SW480 (cell line): Measurements from ENCODE around the gene HSPB1.
A peak's percentile ranks its signal among the peaks of the same experiment; 100 is the strongest.
"Not testable (repeated sequence)": the region's sequence is repeated elsewhere in the genome, so short reads cannot be mapped to it uniquely, and the experiment has no call there.

Source experiments
- DNase-seq: peaks from one replicate; pipeline ENCODE4 v3.0.0-alpha.2; 2016; ENCODE audit warnings: low spot score

The HSPB1 gene

DNA sequence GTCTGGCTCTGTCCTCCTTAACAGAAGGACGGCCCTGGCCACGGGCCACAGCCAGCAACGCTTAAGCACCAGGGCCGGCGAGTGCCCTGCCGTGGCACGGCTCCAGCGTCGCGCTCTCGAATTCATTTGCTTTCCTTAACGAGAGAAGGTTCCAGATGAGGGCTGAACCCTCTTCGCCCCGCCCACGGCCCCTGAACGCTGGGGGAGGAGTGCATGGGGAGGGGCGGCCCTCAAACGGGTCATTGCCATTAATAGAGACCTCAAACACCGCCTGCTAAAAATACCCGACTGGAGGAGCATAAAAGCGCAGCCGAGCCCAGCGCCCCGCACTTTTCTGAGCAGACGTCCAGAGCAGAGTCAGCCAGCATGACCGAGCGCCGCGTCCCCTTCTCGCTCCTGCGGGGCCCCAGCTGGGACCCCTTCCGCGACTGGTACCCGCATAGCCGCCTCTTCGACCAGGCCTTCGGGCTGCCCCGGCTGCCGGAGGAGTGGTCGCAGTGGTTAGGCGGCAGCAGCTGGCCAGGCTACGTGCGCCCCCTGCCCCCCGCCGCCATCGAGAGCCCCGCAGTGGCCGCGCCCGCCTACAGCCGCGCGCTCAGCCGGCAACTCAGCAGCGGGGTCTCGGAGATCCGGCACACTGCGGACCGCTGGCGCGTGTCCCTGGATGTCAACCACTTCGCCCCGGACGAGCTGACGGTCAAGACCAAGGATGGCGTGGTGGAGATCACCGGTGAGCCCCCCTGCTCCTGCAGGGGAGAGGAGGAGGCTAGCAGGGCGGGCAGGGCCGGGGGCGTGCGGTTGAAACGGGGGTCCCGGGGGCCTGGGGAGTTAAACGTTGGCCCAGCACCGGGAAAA, at the start of gene HSPB1:
HSPB1 (plus strand) TSS at position 327 of the 855 bp plus-strand sequence; CDS start at position 367, 40 bp downstream.
- DNase-seq, result peak; percentile 91

DNA sequence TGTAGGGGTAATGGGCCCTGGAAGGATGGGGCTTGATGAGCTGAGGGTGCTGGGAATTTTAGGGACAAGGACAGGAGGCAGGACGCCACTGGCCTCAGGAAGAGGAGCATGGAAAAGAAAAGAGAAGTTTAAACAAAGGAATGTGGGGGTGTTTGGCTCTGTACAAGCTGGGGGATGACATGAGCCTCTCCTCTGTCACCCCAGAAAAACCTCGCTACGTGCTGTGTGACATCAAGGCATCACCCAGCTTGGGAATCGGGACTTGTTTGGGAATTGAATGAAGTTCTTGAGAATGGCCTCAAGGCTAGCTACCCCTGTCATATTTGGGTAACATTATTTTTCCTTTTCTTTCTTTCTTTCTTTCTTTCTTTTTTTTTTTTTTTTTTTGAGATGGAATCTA, 47.7 kb upstream of the HSPB1 start:
- DNase-seq, result no peak

DNA sequence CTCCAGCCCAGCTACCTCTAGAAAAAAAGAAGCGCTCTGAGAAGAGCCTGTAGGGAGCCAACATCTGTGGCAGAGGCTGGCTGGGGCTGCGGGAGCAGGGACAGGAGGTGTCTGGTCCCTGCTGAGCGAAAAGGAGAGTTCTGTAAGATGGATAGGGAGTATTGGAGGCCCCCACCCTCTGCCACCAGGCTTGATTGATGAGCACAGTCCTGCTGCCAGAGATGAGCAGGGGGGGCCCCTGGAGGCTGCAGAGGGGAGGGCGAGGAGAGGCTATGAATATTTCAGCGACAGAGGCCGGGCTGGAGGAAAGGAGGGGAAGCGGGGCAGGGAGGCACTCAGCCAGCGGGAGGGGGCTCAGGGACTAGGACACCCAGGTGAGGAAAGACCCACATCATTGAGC, 44.5 kb upstream of the HSPB1 start:
- no peak for DNase-seq

DNA sequence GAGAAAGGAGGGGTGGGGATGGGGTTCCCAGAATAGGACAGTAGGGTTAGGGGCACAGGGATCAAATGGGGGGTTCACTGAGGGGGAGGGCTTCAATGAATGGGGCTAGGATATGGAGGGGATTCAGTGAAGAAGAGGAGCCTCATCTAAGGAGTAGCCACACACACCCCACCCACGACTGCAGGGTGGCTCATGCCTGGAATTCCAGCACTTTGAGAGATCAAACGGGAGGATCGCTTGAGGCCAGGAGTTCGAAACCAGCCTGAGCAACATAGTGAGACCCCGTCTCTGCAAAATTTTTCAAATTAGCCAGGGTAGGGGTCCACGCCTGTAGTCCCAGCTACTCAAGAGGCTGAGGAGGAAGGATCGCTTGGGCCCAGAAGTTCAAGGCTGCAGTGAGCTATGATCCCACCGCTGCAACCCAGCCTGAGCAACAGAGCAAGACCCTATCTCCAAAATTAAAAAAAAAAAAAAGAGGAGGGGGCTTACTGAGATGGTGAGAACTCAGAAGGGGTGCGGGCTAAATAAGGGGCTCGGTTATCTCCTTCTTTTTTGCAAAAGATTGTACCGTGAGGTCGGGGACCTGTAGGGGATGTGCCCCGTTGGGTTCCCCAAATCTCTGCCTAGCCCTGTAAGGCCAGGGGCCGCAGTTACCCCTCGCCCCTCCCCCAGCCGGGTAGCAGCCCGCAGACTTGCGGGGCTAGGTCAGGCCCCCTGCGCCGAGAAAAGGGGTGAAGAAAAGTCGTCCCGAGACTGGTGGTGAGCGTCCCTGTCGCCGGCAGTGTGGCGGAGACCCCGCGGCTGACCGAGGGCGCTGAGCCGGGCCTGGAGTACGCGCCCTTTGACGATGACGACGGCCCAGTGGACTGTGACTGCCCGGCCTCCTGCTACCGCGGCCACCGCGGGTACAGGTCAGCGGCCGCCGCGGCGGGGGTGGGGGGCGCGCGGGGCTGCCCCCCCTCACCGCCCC, 43.1 kb upstream of the HSPB1 start:
- no peak for DNase-seq

DNA sequence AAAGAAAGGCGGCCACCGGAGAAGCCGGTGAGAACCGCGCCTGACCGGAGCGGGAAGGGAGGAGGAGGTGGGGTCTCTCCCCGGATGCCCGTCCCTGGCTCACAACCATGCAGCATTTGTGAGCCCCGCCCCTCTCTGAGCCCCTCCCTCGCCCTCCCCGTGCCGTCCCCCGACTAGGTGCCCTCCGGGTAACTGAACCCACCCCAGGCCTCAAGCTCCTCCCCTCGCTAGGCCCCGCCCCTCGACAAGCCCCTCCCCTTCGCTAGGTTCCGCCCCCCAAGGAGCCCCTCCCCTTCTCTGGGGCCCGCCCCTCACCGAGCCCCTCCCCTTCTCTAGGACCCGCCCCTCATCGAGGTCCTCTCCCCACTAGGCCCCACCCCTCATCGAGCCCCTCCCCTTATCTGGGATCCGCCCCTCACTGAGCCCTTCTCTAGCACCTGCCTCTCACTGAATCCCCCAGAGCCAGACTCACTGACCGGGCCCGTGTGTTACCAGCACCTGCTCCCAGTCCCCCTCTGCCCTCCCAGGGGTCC, 42.2 kb upstream of the HSPB1 start:
- peak; percentile 77 for DNase-seq

DNA sequence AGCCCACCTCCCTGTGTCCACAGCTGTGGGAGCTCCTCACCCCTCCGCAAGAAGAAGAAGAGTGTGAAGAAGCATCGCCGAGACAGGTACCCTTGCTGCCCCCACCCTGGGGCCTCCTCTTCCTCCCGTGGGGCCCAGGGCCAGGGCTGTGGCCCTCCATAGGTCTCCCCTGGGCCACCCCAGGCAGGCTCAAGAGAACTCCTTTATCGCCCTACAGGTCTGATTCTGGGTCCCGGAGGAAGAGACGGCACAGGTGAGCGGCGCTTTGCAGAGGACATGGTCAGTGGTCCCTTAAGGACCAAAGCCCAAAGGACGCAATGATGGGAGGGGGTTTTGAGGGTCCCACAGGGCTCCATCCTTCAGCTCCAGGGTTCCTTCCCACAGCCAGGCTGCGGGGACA, 41.1 kb upstream of the HSPB1 start:
- DNase-seq, result no peak

DNA sequence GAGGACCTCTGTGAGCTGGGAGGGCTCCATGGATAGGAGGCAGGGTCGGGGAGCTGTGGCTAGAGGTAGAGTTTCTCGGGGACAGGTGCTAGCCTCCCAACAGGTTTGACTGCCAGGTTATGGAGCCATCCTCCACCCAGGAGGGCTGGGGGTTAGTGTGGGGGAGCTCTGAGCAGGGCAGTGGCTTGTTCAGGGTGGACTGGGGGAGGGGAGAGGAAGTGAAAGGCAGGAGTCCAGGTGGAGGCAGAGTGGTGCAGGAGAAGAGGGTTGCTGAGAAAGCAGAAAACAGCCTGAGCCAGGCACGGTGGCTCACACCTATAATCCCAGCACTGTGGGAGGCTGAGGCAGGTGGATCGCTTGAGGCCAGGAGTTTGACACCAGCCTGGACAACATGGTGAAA, 40.5 kb upstream of the HSPB1 start:
- DNase-seq, result no peak

DNA sequence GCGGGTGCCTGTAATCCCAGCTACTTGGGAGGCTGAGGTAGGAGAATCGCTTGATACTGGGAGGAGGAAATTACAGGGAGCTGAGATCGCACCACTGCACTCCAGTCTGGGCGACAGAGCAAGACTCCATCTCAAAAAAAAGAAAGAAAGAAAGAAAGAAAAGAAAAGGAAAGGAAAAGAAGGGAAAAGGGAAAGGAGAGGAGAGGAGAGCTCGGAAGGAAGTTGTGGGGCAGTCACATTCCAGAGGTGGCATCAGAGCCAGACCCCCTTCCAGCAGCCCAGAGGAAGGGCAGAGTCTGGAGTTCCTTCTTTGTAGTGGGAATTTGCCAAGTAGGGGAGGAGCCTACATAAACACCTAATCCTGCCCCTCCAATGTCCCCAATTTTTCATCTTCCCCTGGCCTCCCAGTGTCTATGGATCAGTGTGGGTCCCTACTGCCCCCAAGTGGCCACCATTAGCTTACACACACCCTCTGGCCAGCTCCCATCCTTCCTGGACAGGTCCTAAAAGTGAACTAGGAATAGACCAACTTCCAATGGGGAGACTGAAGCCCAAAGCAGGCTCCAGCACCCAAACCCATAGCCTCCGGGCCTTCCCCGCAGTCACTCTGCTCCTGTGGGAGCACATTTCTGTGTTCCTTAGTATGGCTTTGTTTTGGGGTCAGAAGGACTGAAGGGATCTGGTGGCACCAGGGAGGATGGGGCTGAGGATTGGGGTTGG, 39.6 kb upstream of the HSPB1 start:
- peak; percentile 89 for DNase-seq

DNA sequence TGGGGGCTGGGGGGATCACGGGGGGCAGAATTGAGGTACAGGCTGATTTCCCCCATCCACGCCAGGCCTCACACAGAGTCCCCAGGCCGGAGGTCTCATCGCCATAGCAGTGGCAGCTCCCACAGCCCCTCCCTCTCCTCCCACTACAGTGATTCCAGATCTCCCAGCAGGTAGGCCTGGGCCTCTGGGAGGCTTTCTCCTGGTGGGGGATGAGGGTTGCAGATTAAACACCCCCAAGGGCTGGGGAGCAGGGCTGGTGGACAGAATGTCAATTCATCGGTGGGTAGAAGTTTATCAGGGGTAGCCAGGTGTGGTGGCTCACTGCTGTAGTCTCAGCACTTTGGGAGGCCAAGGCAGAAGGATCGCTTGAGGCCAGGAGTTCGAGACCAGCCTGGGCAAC, 37.2 kb upstream of the HSPB1 start:
- no peak for DNase-seq

DNA sequence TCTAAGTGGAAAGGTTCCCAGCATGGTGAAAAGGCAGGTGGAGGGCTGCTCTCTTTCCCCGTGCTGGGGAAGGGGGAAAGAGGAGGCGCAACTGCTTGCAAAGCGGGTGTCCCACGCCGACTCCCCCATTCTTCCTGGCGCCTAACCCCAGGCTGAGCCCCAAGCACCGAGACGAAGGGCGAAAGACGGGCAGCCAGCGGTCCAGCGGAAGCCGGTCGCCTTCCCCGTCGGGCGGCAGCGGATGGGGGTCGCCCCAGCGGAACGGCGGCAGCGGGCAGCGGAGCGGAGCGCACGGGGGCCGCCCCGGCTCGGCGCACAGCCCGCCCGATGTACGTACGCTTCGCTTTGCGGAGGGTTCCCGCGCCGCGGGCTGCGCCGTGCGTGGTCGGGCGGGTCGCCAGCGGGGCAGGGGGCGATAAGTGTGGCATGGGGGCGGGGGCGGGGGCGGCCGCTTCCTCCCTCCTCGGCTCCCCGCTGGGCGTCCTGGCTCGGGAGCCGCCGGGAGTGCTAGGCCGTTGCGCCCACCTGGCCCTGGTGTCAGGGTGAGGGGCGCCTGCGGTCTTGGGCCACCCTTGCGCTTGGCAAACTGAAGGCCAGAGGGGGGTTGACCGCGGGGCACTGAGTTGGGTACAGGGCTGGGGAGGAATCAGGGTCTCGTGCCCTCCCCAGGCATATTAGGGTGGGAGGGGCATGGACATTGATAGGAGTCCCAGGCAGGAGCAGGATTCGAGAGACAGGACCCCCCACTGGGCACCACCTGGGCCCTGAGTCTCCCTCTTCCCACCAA, 35.2 kb upstream of the HSPB1 start:
- no peak for DNase-seq

DNA sequence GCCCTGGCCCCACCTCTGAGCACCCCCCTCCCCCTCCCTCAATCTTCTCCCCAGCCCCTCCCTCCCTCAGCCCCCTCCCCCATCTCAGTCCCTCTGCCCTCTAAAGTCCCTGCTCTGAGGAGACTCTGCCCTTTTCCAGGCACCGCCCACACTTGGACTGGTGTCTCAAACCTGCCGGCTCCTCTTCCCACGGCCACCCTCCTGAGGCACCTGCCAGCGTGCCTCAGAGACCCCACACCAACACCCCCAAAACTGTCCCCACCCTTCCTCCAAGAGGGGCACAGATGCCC, 34.6 kb upstream of the HSPB1 start:
- no peak for DNase-seq

DNA sequence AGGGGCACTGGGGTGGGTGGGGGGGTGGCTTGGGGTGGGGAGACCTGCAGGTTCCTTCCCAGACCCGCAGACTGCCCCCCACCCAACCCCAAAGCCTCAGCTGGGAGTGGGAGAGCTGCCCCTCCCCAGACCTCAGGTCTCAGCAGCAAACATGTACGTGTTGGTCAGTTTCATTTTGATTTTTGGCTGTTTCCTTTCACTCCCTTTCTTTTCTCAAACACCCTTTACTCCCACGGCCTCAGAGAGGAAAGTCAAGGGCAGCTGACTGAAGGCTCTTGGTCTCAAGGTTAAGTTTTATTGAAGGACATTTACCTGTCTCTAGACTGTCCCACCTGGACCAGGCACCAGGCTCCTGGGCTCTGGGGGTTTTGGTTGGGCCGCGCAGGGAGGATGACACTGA, 34.1 kb upstream of the HSPB1 start:
- DNase-seq, result no peak

DNA sequence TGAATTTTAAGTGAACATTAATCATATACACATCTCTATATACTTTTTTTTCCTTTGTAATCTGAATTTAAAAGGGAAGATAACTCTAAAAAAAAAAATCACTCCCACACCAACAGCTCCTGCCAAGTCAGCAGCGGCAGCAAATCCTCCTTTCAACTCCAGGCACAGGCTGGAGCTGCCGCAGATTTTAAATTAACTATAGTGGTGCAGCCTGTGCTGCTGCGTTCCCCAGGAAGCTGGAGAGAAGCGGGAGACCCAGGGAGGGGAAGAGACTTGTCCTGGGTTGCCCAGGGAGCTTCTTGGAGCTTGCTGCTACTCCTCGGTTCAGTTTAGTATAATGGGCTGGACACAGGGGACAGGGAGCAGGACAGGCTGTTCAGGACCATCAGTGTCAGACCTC, 32.6 kb upstream of the HSPB1 start:
- DNase-seq, result no peak

DNA sequence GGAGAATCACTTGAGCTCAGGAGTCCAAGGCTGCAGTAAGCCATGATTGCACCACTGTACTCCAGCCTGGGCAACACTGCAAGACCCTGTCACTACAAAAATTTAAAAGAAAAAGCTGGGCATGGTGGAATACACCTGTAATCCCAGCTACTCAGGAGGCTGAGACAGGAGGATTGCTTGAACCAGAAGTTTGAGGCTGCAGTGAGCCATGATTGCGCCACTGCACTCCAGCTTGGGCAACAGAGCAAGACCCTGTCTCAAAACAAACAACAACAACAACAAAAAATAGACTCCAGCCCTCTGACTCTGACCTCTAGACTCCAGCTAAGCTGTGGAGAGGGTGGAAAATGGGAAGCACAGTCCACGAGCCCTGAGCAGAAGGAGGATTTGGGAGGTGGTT, 31.1 kb upstream of the HSPB1 start:
- DNase-seq, result not testable (repeated sequence)

DNA sequence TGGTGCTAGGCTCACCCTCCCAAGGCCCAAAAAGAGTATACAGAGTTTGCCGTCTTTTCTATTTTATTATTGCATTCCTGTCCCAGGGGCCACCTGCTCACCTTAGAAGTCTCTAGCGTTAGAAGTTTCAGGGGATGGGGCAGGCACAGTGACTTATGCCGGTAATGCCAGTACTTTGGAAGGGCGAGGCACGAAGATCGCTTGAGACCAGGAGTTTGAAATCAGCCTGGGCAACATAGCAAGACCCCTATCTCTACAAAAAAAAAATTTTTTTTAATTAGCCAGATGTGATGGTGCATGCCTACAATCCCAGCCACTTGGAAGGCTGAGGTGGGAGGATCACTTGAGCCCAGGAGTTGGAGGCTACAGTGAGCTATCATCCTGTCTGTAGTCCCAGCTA, 30.3 kb upstream of the HSPB1 start:
- DNase-seq, result no peak

DNA sequence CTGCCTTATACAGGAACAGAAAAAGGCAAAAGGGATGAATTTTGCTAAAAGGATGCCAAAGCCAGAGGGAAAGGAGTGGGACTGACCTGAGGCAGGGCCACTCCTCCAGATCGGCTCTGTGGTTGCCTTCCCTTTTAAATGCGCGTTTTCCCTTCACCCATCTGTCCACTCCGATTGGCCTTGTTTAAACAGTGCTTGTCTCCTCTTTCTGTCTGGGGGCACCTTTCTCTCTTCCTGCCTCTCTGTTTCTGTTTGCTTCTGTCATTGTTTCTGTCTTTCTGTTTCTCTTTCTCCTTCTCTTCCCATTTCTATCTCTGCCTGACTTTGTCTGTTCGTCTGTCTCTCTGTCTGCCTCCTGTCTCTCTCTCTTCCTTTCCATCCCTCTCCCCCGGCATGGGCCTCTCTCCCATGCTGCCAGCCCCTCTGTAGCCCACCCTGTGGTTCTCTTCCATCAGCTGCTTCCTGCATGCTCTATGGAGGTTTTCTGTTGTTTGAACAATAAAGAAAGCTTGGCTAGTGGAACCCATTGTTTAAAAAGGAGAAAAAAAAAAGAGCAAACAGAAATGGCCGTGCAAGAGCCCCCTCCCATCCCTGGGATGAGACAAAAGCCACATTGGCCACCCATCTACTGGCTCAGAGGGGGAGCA, 29.5 kb upstream of the HSPB1 start:
- no peak for DNase-seq

DNA sequence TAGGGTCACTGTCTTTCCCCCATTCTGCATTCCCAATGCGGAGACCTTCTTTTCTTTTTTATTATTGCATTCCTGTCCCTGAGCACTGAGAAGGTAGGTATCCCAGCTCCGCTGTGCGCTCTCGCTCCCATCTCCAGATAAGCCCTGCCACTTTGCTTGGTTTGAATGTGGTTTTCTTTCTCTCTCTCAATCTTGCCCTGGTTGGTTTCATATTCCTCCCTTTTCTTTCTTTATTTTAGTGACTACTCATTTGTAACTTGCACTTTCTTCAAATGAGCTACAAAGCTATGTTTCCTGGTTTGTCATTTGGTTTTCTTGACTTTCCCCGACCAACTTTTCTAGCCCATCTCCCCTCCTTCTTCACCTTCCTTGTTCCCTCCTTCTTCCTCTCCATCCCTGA, 29.0 kb upstream of the HSPB1 start:
- DNase-seq, result no peak

DNA sequence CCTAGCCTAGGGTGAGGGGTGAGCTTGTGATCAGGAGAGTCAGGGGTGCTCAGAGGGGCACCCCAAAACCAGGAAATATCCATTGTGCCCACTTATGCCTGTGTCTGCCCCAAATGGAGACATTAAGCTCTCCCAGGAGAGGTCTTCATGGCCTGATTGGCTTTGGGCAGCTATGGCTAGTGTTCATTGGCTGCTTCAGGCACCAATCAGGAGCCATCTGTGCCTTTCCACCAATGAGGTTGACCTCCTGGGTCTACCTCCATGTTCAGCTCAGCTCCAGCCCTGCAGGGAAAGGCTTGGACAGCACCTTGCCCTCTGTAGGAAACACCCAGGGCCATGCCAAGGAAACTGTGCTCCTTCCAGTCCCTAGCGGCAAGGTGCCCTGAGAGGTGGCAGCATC, 23.9 kb upstream of the HSPB1 start:
- DNase-seq, result peak; percentile 62

DNA sequence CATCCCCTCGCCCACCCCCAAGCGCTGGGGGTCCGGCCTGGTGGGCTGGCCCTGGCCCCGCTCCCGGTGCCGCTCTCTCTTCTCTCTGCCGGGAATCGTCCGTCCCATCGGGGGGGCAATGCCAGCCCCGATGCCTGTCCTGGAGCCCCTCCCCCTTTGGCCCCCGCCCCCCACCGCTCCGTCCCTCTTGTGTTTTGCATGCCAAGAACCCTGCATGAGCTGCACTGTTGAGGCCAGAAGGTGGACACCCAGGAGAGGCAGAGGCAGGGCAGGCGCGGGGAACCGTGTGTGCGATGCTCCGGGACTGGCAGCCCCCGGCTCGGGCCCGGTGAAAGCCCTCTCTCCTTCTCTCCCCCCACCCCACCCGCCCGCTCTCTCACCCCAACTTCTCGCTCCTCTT, 22.1 kb upstream of the HSPB1 start:
- DNase-seq, result no peak

DNA sequence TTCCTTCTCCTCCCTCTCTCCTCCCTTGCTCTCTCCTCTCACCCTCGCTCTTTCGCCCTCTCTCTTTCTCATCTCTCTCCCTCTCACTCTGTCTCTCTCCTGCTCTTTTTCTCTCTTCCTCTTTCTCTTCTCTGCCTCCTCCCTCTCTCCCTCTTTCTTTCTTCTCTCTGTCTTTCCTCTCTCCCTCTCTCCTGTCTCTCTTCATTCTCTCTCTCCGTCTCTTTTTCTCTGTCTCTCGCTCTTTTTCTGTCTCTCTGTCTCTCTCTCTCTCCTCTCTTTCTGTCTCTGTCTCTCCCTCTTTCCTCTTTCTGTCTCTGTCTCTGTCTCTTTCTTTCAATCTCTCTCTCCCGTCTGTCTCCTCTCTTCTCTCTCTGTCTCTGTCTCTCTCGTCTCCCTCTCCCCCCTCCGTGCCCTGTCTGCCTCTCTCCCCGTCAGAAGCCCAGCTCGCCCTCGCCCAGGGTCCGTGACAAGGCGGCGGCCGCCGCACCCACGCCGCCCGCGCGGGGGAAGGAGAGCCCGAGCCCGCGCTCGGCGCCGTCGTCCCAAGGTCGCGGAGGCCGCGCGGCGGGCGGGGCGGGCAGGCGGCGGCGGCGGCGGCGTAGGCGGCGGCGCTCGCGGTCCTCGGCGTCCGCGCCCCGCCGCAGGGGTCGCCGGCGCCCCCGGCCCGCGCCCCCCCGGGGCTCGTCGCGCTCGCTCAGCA, 21.3 kb upstream of the HSPB1 start:
- DNase-seq, result no peak
